NCI-H226 (cell line): Measurements from ENCODE around the gene RADIL.
A peak's percentile ranks its signal among the peaks of the same experiment; 100 is the strongest.

Source experiments
- DNase-seq: peaks from one replicate; pipeline ENCODE4 v3.0.0-alpha.2; 2015

RADIL gene

GRCh38 chr7:4831723-4832495, 51.6 kb downstream of the RADIL start:
- DNase-seq: no peak

- DNase-seq: peak; percentile 40
These were observed 53.3 kb downstream of the RADIL start for GRCh38 chr7:4830176-4830575.

GRCh38 chr7:4828720-4829383, 54.7 kb downstream of the RADIL start:
- no peak for DNase-seq

GRCh38 chr7:4825081-4825480, 58.4 kb downstream of the RADIL start:
- DNase-seq: no peak

- no peak for DNase-seq
These were observed 59.3 kb downstream of the RADIL start for GRCh38 chr7:4824120-4824775.

- no peak for DNase-seq
These were observed 59.9 kb downstream of the RADIL start for GRCh38 chr7:4823441-4824119.

GRCh38 chr7:4822677-4823076, 60.8 kb downstream of the RADIL start:
- DNase-seq: no peak

- no peak for DNase-seq
These were observed 62.5 kb downstream of the RADIL start for GRCh38 chr7:4820967-4821471.

- DNase-seq: no peak
These were observed 63.0 kb downstream of the RADIL start for GRCh38 chr7:4820405-4820966.

- no peak for DNase-seq
These were observed 63.7 kb downstream of the RADIL start for GRCh38 chr7:4819560-4820404.

- no peak for DNase-seq
These were observed 65.3 kb downstream of the RADIL start for GRCh38 chr7:4818000-4818794.

GRCh38 chr7:4817178-4817901, 66.2 kb downstream of the RADIL start:
- no peak for DNase-seq

- no peak for DNase-seq
These were observed 67.0 kb downstream of the RADIL start for GRCh38 chr7:4816419-4817080.

GRCh38 chr7:4815609-4816418, 67.7 kb downstream of the RADIL start:
- DNase-seq: no peak

- DNase-seq: no peak
These were observed 68.4 kb downstream of the RADIL start for GRCh38 chr7:4815121-4815520.

- DNase-seq: no peak
These were observed 69.1 kb downstream of the RADIL start for GRCh38 chr7:4814433-4814832.

GRCh38 chr7:4809666-4810065, 73.8 kb downstream of the RADIL start:
- no peak for DNase-seq

- DNase-seq: no peak
These were observed 74.4 kb downstream of the RADIL start for GRCh38 chr7:4809091-4809591.

GRCh38 chr7:4808565-4808964, 75.0 kb downstream of the RADIL start:
- no peak for DNase-seq
